Panc1 (cell line): ENCODE measurements around the gene RAD51C.

Experiments used
- CTCF ChIP-seq: fragments of 450-650 bp; IDR thresholded peaks from 2 replicates; pipeline ENCODE4 v1.5.1; 2017; ENCODE audit warnings: mild to moderate bottlenecking
- SIN3A ChIP-seq: IDR thresholded peaks from 2 replicates; pipeline ENCODE4 v1.6.1; 2012; ENCODE audit warnings: low read depth, mild to moderate bottlenecking, low read length, moderate library complexity, borderline replicate concordance; ENCODE audit not compliant: insufficient read depth

GRCh38 chr17:58783380-58783779 lies 91.0 kb downstream of the RAD51C start:
- TF ChIP-seq SIN3A: no peak
- no peak for TF ChIP-seq CTCF
